Iris pigment epithelial cell (primary cell): Measurements from ENCODE around the gene IL21.

Experiments
- DNase-seq: peaks from one replicate; pipeline ENCODE4 v3.0.0-alpha.2; 2011; ENCODE audit warnings: low read depth

Gene IL21

DNA sequence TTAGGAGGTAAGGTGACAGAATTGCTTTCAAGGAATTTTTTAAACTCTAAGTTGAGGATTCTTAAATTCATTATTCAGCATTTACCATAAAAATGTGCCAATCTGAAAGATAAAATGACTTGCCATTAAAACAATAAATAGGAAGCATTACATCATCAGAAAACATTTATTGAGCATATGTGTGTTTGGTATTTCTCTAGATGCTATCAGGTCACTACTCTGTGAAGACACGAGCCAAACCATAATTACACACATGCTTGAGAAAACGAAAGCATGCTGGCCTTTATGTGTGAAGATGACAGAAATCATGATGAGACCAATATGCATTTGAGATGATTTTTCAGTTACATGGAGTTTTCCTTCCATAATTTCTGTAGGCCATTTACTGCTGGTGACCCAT, 12.3 kb upstream of the IL21 start:
- no peak for DNase-seq

DNA sequence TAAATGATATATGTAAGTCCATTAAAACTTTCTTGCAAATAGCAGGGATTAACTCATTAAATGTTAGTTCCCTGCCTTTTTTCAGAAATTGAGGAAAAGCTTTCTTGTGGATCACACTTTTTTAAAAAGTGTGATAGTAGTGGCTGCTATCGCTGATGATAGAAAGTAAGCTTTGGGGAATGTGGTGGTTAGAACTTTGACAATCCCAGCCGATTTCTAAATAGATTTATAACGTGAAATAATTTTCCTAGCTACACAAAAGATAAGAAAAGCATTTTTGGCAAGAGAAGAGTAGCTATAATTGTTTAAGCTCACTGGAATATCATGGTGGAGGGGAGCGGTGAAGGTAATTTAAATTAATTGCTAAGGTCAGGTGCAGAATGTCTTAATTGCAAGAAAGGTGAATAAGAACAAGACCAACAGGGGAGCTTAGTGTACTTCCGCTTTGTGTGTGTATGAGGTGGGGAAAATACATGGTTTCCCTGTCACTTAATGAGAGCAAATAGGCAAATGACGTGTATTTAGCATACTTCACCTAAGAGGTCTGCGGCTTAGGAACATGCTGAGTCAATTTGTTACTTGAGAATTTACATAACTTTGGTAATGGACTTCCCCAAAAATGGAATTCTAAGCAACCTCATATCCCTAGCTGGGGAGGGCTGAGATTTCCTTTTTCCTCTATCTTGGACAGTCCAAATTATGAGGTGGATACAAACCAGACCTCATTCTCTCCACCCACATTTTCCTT, 11.7 kb upstream of the IL21 start:
- DNase-seq: no peak

DNA sequence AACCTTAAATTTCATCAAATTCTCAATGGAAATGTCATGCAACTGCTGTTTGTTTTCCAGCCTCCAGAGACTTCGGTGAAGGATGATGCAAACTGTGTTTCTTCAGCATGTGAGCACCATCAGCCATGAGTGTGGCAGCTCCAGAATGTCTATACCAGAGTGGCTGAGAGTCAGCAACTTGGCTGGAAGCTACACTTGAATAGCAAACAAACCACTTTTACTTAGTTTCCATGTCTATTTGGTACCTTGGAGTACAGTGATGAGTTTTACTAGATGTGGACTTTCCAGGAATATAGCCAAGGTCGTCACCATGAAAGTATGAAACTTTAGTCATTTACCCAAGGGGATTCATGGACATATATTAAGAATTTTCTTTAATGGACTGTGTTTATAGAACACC, 4.3 kb upstream of the IL21 start:
- no peak for DNase-seq

DNA sequence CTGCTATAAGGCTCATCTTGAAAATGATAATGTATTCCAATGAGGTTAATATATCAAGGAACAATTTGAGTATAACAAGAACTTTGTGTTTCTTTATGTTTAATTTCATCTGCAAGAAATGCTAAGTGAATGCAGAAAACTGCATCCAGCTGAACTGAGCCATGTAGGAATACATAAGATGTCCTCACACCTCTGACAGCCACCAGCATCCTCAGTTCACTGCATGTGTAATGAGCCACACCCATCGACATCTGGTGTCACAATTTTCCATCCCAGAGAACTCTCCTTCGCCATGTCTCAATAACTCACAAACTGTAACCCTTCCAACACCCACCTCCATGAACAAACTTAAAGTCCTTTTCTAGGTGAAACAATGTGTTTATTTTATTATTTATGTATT, 3.3 kb upstream of the IL21 start:
- no peak for DNase-seq

DNA sequence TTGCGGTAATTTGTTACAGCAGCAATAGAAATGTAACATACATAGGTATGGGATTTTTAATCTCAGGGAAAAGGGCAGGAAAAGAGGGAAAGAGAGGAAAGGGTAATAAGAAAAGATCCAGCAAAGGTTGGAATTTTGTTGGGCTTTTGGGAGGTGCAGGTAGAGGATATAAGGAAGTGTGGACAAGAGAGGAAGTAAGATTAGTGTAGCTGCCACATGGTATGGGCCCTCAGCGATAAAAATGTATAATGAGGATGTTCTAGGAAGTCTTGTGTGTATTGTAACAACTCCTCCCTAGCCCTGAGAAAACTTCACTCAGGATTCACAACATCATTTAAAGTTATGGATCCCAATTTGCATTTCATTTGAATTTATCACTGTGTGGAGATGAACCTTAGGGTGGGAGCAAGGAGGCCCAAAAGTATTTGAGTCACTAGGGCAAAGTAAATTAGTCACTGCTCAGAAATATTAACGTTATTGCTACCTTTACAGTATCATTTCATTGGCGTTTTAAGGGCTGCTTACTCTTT, 2.8 kb upstream of the IL21 start:
- no peak for DNase-seq

DNA sequence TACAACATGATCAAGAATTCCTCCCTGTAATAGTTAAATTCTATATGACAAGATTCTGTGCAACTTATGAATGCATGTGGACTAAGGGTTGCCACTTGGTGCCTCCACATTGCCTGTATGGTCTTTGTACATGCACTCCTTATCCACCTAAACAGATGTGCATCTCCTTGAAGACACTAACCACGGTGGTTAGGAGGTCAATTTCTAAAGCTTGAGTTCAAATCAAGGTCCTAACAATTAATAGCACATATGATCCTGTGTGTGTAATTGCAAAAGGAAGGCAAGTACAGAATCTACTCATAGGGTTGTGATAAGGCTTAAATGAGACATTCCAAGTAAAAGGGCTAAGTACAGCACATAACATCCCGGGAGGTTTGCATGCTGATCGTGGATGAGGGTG, 1.5 kb upstream of the IL21 start:
- no peak for DNase-seq

DNA sequence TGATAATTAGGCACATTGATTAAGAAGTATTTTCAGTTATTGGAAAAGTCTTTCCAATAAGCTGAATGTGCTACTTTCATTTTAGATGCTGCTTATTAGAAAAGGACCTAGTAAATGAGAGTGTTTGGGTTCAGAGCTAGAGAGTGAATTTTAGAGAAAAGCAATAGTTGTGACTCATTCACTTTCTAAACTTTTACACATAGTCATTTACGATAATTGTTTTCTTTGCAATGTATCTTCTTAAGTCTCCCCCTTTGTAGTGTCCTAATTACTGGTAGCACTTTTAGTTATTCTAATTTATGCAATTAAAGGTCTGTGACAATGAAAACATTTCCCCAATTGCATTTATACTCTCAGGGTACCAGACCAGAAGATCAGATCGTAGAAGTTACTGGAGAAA, 1.3 kb downstream of the IL21 start:
- no peak for DNase-seq

DNA sequence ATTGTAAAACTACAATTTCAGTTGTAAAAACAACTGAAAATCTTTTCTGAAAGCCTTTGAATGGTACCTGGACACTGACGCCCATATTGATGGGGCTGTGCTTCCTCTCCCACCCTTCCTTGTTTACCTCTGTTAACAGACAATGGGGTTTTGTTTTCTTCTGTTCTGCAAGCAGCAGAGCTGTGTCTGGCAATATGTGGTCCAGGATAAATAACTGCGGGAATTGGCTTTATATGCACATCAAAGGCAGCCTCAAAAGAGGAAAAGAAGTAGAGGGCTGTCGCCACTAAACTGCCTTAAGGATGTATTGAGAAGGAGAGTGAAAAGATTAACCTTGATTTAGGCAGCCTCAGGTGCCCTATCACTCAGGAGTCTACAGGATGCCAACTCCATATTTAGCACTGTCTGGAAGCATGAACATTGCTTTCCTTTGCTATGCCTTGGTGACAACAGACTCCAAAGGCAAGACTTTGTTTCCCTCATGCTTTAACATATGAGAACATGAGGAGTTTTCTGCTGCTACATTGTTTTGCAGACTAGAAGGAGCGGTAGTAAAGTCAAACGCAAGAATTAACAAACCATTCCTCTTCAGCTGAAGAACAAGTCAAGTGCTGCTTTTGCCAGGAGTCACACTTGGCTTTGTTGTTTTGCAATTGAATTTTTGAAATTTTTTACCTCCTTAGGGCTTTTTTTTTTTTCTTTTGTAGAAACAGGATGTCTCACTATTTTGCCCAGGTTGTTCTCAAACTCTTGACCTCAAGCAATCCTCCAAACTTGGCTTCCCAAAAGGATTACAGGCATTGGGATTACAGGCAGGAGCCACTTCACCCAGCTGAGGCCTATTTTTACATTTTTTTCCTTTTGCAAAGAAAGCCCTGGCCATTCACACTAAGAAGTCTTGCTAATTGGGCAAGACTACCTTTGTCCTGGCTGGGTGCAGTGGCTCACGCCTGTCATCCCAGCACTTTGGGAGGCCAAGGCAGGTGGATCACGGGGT, 3.0 kb downstream of the IL21 start:
- peak; percentile 17 for DNase-seq

DNA sequence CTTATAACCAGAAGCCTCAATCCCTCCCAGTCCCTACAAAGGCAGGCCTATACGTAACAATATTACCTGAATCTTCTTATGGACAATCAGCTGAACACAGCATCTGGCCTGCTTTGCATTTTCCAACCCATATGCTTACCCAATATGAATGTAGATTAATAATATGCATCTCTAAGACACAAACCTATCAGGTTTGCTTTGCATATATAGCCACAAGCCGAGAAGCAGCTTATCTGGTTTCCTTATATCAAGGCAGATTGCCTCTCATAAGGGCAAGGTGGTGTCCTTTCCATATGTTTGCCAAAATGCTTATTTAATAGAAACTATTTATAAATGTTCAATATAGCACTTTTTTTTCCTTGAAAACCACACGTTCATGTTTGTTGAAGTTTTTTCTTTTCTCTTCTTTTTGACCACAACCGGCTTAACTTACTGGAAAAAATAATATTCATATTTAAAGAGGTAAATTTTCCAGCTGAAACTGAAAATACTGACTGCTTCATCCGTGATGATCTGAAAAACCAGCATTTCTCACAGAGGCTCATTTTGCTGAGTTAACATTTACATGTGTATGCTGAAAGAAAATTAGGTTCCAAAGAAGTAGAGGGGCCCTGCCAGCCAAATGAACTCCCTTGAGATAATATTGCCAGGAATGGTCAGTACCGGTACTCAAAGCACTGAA, 3.8 kb downstream of the IL21 start:
- DNase-seq: no peak

DNA sequence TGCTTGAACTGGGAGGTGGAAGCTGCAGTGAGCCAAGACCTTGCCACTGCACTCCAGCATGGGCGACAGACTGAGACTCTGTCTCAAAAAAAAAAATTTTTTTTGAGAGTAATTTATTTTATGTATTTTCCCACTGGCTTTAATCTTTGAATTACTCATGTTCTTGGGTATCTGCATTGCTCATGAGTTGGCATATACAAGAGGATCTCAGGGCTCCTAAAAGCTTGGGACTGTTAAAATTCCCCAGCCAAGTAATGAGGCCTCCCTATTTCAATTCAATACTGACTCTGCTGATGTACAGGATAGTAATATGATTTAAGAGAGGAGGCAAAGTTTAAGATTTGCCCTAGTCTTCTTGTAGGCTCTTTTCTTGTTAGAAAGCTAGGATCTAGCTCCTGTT, 6.2 kb downstream of the IL21 start:
- DNase-seq: no peak

DNA sequence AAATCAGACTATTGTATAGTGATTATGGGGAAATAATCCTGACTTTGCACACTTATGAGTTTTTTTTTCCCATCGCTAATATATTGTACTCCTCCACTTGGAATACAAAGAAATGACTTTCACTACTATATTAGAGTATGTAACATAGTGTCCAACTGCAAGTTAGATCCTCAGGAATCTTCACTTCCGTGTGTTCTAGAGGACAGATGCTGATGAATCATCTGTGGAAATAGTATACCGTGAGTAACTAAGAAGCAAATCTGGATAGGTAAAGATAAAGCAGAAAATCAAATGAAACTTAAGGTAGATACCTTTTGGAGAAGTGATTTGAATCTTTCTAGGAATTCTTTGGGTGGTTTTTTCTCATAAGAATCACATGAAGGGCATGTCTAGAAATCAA, 8.3 kb downstream of the IL21 start:
- peak; percentile 65 for DNase-seq

DNA sequence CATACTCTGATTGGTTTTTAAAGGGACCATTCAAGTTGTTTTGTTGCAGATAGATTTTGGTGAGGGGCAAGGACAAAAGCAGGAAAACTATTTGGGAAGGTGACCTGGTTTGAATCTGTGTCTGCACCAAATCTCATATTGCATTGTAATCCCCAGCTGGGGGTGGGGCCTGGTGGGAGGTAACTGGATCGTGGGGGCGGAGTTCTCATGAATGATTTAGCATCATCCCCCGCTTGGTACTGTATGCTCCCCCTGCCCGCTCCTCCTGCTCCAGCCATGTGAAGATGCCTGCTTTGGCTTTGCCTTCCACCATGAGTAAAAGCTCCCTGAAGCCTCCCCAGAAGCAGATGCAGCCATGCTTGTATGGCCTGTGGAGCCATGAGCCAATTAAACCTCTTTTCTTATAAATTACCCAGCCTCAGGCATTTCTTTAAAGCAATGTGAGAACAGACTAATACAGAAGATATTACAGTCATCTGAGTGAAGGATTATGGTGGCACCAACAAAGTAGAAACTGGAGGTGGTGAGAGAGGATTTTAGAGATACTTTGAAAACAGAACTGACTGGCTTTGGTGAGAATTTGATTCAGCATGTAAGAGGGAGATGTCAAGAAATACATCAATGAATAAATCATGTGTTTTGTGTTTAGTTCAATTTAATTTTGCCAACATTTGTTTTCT, 14.4 kb downstream of the IL21 start:
- no peak for DNase-seq

DNA sequence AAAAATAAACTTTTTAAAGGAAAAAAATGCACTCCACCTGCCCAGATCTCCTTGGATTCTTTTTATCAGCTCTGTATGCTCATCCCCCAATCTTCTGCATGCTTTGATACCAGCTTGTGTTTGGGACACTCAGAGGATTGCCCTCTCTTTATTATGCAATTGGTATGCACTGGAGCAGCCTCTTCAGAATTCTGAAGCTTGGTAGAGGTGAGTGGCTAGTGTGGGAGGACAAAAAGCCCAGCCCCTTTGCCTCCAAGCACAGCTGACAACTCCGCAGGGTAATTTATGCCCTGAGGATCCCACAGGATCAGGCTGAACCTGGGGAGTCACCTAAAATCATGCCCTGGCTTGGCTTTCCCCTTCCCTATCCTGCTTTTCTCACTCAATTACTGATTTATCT, 16.7 kb downstream of the IL21 start:
- DNase-seq: no peak

DNA sequence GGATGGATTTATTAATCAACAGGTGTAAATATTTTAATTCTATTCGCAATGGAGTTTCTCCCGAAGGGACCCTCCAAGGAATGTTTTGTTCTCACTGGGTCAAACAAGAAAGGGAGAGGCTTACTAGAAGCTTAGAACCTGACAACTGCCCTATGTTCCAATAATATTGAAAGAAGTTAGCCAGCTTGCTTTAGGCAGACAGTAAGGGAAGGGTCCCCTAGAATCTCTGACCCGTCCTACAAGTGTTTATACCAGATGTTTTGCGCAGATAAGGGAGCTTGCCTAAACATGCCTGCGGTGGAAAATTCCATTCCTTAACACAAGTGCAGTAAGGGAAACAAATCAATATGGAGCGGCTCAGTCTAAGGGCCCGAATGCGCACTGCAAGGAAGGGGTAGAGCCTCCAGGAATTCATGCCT, 17.7 kb downstream of the IL21 start:
- peak; percentile 35 for DNase-seq

DNA sequence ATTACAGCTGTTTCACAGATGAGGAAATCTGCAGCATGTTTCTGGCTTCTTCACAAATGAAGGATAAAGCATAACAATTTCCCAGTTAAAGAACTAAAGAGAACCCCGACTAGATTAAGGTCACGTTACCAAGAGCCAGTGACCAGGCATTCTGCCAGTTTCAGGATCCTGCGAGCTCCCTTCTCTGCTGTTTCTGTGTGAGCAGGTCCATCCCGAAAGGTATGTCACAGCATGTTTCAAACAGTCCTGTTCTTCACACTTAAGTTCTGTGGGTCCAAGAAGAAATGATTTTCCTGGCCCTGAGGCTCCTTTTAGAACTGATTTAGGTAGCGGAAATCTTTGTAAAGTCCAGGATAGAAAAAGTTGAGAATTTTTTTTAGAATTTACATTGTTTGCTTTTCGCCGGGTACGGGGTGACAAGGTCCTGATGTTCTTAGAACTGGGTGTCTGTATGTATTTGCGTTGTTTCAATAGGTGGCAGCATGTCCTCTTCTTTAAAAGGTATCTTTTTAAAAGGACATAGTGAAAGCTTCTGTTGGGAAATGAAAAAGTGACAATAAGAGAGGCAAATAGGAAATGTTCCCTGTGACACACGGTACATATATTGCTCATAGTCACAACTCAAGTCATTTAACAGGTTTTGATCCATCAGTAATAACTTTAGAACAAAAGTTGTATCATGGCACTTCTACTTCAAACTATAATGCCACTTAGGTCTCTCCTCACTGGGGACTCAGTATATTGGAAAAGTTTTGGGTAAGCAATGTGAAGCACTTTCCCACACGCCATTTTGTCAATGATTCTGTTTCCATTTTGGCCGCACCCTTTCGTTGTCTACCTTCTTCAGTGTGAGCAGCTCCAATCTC, 18.4 kb downstream of the IL21 start:
- peak; percentile 62 for DNase-seq

DNA sequence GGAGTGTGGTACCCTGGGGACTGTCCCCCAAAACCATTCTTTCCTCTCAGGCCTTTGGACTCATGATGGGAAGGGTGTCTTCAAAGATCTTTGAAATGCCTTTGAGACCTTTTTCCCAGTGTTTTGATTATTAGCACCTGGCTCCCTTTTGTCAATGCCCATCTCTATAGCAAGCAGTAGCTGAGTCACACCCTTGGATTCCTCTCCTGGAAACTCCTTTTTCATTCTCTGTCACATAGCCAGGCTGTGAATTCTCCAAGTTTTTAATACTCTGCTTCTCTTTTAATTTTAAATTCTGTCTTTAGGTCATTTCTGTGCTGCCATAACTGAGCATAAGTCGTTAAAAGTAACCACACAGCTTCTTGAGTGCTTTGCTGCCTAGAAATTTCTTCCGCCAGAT, 29.7 kb downstream of the IL21 start:
- no peak for DNase-seq

DNA sequence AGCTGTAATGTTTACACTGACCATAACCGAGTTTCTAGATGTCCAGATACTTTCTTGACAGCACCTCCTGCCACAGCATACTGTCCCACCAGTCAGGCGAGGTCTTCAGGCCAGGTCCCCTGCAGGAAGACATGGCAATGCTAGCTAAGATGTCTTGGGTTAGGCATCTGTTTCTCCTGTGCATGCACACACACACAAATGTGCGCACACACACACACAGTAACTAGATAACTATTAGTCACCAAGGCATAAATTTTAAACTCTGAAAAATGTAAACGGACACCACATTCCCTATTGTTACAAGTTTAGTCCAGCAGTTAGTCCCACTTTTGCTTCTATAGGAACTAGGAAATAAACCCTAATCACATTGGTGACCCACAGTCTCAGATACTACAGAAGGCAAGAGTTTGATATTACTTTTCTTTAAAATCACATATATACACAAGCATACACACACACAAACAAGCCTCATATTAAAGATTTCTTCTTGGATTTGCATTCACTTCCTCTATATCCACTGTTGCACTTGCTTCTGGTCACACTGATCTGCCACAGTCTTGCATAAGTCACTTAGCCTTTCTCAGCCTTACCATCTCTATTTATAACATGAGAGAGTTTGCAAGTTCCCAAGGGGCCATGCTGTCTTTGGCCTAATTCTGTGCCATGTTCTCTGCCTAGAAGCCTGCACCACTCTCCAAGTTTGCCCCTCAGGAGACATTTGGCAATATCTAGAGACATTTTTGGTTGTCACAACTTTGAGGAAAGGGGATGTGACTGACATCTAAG, 32.2 kb downstream of the IL21 start:
- DNase-seq: peak; percentile 59

DNA sequence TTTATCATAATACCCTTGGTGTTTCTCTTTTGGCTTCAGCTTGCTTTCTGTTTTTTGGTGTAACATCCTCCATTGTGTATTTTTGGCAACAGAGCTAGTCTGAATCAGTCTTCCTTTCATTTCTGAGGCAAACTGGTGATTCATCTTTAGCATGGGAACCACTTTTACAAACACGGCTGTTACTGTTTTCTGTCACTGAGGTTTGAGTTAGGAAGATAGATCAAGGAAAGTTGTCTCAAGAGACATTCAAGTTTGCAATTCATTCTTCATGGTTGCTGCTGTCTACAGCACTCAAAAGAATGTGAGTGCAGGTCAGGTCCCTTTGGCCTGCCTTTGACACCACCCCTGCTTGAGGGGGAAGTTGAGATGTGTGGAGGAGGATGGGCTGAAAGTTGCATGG, 36.3 kb downstream of the IL21 start:
- peak; percentile 85 for DNase-seq

DNA sequence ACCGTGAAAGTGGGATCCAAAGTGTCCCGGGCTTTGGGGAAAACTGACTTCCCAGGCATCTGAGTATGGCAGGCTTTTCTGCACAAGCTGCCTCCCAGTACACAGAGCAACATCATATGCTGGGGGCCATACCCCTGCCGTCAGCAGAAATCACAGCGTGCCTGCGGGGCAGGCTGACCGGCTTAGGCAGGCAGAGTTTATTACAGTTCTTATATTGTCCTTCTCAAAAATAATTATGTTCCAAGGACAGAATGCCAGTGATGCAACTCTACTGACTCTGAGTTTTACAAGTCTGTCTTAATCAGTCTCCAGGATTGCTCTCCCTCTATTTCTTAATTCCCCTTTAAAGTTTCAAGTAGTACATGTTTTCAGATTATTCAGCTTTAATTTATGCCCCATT, 37.0 kb downstream of the IL21 start:
- peak; percentile 75 for DNase-seq
